HG03175 (cell line): Measurements from ENCODE around the gene SPTBN2.
A peak's percentile ranks its signal among the peaks of the same experiment; 100 is the strongest.

Experiments
- ATAC-seq: cut with Tn5 transposase; IDR thresholded peaks from one replicate; pipeline ENCODE4 v1.9.1; 2021; ENCODE audit warnings: mild to moderate bottlenecking, moderate library complexity; ENCODE audit not compliant: unreplicated experiment

SPTBN2 gene

DNA sequence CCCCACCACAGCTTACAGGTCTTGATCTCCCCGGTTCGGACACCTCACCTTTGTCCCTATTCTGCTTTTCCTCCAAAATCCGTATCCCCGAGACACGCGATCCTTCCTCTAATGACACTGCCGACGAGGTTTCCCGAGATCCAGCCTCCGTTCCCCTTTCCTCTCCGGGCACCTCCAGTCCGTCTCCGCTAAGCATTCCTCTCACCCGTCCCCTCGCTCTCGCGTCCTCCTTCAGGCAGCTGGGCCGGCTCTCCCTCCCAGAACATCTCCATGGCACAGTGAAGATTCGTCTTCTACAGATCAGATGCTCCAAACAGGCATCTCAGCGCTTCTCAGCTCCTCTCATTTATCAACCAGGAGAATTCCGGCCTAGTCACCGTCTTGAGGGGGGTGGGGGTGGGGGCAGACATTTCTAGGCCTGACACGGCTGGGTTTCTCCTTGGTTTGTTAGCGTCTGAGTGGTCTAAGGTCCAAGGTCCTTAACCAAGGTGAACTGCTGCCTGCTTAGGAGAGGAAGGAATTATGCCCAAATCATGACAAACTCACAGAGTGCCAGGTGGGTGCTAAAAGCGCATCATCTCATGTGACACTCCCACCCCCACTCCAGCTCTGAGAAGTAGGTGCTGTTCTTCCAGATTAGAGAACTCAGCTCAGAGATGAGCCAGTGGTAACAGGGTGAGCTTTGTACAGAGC lies at the start of gene SPTBN2:
Gene SPTBN2, minus strand, starts transcription at position 524 of the 693 bp plus-strand sequence. CDS start 7,976 bp downstream, outside the sequence.
- no peak for ATAC-seq

DNA sequence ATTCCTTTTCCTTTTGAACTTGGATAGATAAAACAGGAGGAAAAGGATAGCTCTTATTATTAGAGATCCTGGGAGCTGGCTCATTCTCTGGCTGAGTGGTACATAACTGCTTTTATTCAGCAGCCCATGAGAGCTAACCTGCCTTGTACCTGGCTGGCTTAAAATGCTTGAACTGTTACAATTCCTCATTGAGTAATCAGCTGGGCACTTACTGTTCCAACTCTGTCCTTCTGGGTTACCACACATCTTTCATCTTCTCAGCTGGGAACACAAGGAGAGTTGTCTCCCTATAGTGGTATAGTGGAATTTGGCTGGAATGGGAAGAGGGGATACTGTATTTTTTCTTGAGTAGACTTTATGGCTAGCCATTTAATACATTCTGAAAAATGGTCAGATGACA lies 39.8 kb upstream of the SPTBN2 start:
- no peak for ATAC-seq

GRCh38 chr11:66768088-66768521 lies 39.1 kb upstream of the SPTBN2 start:
- ATAC-seq: no peak

GRCh38 chr11:66767666-66768065 lies 38.6 kb upstream of the SPTBN2 start:
- no peak for ATAC-seq

- ATAC-seq: no peak
Observed at GRCh38 chr11:66766681-66767080, 37.7 kb upstream of the SPTBN2 start.

- ATAC-seq: no peak
Observed at GRCh38 chr11:66762088-66762487, 33.1 kb upstream of the SPTBN2 start.

- ATAC-seq: no peak
Observed at GRCh38 chr11:66752148-66752547, 23.1 kb upstream of the SPTBN2 start.

DNA sequence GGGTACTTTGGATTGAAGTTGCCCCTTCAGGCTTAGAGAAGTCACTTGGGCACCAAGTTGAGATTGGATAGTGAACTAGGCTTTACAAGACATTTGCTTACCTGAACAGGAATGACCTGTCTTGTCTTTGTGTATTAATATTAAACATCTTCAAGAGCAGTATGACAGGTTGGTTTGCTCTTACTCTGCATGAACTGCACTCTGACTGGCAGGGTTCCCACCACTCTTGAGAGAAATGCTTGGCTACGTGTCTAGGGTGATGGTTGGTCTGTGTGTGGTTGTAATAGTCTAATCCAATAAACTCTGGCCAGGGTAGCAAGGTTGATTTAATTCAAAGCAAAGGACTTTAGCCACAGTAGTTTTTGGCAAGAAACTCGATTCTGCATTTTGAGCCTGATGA lies 20.1 kb upstream of the SPTBN2 start:
- ATAC-seq: no peak

DNA sequence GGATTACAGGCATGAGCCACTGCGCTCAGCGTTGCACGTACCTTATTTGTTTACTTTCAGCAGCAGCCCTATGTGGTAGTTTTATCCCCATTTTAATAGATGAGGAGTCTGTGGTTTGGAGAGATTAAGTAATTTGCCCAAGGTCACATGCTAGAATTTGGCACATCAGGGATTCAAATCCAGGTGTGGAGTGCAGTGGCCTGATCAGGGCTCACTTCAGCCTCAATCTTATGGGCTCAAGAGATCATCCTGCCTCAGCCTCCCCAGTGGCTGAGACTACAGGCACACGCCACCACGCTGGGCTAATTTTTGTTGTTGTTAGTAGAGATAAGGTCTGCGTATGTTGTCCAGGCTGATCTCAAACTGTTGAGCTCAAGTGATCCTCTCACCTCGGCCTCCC lies 18.5 kb upstream of the SPTBN2 start:
- no peak for ATAC-seq

DNA sequence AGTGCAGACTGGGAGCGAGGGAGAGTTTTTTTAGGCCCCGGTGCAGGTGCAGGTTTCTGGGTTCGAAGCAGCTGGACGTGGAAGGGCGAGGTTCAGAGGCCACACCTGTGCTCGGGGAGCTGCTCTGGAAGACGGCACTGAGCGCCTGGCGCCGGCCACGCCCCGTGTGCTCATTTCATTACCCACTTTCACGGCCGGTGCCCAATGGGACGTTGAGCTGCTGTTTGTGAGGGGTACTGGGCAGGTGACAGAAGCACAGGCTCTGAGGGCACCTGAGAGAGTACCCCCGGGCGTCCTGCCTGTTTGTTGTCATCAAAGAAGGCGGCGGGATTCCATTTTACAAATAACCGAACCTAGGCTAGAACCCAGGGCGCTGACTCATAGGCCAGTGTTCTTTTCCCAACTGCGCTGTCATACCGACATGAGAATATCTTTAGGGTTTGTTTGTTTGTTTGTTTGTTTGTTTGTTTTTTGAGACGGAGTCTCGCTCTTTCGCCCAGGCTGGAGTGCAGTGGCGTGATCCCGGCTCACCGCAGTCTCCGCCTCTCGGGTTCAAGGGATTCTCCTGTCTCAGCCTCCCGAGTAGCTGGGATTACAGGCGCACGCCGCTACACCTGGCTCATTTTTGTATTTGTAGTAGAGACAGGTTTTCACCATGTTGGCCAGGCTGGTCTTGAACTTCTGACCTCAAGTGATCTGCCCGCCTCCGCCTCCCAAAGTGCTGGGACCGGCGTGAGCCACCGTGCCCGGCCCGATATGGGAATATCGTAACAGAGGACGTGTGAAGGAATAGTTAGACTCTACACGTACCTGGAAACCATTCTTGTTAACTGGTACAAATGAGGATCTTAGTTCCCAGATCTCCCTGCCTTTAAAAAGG lies 16.6 kb upstream of the SPTBN2 start:
- ATAC-seq: peak; percentile 48

- ATAC-seq: peak; percentile 84
Observed at GRCh38 chr11:66744485-66745355, 15.7 kb upstream of the SPTBN2 start.

DNA sequence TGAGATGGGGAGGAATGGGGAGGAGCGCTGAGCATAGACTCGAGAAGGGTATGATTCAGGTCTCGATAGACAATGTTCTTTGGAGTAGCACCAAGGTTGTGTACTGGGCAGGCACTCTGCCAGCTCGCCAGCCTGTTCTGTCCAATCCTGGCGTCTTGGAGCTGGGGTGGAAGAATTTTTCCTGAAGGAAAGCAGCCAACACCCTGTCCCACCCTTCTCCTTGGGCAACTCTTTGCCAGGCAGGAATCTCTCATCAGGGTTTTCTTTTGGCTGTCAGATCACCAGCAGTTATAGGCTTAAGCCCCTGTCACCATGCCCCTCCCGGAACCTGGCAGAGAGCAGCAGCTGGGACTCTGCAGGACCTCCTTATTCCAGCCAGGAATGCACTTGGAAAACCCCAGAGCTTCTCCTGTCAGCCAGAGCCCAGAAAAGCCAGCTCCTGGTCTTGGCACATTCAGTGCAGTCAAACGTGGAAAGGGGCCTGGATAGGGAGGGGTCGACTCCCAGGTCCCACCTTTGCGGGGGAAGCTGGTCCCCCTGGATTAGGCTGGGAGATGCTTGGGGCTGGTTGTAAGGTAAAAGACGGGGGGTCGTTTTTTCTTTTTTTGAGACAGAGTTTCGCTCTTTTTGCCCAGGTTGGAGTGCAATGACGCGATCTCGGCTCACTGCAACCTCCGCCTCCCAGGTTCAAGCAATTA lies 14.4 kb upstream of the SPTBN2 start:
- no peak for ATAC-seq

DNA sequence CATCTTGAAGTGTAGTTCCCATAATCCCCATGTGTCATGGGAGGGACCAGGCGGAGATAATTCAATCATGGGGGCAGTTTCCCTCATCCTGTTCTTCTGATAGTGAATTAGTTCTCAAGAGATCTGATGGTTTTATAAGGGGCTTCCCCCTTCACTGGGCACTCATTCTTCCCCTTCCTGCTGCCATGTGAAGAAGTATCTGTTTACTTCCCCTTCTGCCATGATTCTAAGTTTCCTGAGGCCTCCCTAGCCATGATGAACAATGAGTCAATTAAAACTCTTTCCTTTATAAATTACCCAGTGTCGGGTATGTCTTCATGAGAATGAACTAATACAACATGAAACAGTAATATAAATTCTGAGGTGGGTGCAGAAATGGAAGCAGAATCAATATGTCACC lies 12.1 kb upstream of the SPTBN2 start:
- no peak for ATAC-seq

DNA sequence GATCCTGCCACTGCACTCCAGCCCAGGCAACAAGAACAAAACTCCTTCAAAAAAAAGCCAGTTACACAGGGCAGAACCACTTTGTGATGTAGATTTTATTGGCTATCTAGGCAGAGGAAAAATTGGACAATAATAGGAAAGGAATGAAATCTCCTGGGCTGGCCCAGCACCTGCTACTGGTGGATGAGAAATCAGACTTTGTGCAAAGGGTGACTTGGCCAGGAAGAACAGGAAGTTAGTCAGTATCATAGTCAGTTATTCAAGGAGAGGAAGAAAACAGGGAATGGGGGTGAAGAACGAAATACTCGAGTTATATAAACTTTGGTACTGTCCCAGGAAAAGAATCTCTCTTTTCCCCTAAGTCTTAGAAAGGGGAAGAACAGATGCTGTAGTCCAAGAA lies 11.0 kb upstream of the SPTBN2 start:
- ATAC-seq: no peak

DNA sequence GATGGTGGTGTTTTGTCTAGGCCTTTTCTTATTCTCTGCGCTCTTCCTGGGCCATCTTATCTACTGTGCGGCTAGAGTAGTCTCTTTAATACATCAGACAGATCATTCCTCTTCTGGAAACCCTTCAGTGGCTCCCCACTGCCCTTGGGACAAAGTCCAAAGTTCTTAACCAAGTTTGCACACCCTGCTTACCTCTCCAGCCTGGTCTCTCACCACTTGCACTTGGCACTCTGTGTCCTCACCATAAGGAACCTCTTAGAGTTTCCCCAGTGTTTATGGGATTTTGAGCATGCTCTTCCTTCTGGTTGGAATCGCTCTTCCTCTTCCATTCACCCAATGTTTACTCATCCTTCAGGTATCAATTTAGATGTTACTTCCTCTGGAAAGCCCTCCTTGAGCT lies 5.2 kb upstream of the SPTBN2 start:
- no peak for ATAC-seq

DNA sequence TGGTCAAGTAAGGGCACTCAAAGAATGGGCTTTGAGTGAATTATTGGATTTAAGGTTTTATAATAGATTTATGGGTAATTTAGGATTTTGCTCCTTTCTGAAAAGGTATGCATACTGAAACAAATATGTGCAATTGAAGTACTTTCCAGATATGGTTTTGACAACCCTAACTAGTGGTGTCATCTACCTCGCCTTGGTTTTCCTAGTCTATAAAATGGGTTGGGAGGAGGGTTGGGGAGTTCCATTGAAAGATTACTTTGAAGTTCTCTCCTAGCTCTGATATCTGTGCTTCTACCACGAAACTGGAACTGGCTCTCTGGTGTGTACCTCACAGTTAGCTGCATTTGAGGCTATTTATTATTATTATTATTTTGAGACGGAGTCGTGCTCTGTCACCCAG lies 431 bp upstream of the SPTBN2 start:
- no peak for ATAC-seq

DNA sequence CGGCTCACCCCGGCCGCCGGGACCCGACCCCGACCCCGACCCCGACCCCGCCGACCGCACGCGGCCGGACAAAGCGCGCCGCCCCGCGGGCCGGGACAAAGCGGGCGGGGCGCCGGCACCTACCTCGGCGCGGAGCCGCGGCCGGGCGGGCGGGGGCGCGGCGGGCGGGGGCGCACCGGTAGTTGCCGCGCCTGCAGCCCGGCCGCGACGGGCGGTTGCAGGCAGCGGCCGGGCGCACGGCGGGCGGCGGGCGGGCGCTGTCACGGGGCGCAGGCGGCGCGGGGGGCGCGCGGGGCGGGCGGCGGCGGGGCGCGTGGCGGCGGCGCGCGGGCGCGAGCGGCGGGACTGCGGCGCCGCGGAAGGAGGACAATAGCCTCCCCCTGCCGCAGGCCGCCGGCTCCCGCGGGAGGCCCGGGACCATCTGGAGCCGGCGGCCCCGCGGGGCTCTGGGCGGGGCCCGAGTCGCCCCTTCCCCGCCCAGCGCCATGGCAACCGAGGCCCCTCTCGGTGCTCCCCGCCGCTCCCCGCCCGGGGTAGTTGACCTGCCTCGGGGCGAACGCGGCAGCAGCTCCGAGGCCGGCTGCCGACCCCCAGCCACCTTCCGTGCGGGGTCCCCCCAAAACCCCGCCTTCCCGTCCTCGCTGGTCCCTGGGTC lies 851 bp downstream of the SPTBN2 start:
- no peak for ATAC-seq

DNA sequence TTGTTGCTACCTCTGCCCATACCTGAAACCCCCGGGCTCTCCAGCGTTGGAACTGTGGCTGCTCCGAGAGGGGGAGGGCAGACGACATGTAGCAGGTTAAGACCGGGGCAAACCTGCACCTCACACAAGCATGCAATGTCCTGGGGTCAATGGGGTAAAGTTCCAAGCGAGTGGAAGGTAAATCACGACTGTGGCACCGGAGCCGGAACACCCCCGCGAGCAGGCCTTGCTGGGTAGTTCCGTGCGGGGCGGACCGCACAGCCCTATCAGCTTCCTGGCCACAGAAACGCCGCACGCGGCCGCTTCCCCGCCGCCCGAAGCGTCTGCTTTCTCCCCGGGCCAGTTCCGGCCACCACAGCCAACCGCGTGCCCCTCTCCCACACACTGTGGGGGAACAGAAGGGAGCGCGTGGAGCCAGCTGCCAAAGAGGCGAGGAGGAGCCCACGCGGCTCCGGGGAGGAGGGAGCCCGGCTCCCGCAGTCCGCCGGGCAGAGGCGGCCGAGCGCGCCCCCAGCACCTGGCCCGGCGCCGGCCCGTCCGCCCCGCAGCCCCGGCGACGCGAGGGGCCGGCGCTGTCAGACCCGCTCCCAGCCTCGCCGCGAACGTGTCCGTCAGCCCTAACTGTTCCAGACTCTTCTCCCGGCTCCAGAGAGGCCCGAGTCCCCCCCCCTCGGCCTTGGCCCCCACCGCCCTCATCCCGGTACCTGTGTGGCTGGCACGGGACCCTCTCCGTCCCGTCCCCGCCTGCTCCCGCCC lies 1.6 kb downstream of the SPTBN2 start:
- ATAC-seq: no peak

GRCh38 chr11:66725647-66726046 lies 3.4 kb downstream of the SPTBN2 start:
- ATAC-seq: no peak
